Astrocyte (in vitro differentiated cells and primary cell): ENCODE measurements around the gene CABP1.

Source experiments
- EZH2 ChIP-seq: IDR thresholded peaks from 2 replicates; pipeline ENCODE4 v1.6.1; 2012; ENCODE audit warnings: mild to moderate bottlenecking, low read length, inconsistent platforms; ENCODE audit not compliant: insufficient read depth
- TF ChIP-seq, protein P1 (sequence below): IDR thresholded peaks from 2 replicates; pipeline ENCODE4 v1.5.1; 2011; ENCODE audit warnings: low read depth, mild to moderate bottlenecking, inconsistent platforms, low read length, moderate library complexity; ENCODE audit not compliant: insufficient read depth

GRCh38 chr12:120700886-120701285 is 60.5 kb downstream of the CABP1 start:
- TF ChIP-seq, protein P1, sequence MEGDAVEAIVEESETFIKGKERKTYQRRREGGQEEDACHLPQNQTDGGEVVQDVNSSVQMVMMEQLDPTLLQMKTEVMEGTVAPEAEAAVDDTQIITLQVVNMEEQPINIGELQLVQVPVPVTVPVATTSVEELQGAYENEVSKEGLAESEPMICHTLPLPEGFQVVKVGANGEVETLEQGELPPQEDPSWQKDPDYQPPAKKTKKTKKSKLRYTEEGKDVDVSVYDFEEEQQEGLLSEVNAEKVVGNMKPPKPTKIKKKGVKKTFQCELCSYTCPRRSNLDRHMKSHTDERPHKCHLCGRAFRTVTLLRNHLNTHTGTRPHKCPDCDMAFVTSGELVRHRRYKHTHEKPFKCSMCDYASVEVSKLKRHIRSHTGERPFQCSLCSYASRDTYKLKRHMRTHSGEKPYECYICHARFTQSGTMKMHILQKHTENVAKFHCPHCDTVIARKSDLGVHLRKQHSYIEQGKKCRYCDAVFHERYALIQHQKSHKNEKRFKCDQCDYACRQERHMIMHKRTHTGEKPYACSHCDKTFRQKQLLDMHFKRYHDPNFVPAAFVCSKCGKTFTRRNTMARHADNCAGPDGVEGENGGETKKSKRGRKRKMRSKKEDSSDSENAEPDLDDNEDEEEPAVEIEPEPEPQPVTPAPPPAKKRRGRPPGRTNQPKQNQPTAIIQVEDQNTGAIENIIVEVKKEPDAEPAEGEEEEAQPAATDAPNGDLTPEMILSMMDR, result no peak
- TF ChIP-seq EZH2, result no peak
